Measurements from ENCODE around the gene GRIK1.

The GRIK1 gene

GRCh38 chr21:29655577-29655976 is 284.2 kb downstream of the GRIK1 start:
- H3K36me3 ChIP-seq (replicated peaks in 1 of 2; ENCODE audit: control insufficient read depth in 2 of 2, insufficient read depth in 2 of 2, low read length in 2 of 2), result no peaks in the 10 kb centered on the region
- H2BK5ac ChIP-seq (ENCODE audit: low read length), result no peak overlapping the region
- H3K9ac ChIP-seq (ENCODE audit: low read depth, low read length, poor library complexity), result no peak overlapping the region
- no peak overlapping the region for H3K4ac ChIP-seq (ENCODE audit: low read length)
- H3K14ac ChIP-seq (ENCODE audit: low read length), result no peak overlapping the region
- no peak for DNase-seq (ENCODE audit: low spot score)
- H3K18ac ChIP-seq (ENCODE audit: low read length), result no peak overlapping the region
- no peak overlapping the region for H4K8ac ChIP-seq (ENCODE audit: low read depth, low read length)
- no peak overlapping the region for H2AK5ac ChIP-seq (ENCODE audit: low read depth, low read length)
- H2BK15ac ChIP-seq (ENCODE audit: low read length), result no peak overlapping the region
- no peaks in the 10 kb centered on the region for H3K79me1 ChIP-seq (ENCODE audit: low read depth, low read length)
- no peak overlapping the region for H4K91ac ChIP-seq (ENCODE audit: low read depth, low read length, poor library complexity)
- no peak overlapping the region for H3K4me3 ChIP-seq (ENCODE audit: low read length in 2 of 2)
- H2AFZ ChIP-seq (ENCODE audit: low read length), result no peak overlapping the region
- no peak overlapping the region for H2BK12ac ChIP-seq (ENCODE audit: low read length)
- H3K9me3 ChIP-seq (replicated peaks in 1 of 2; ENCODE audit: control insufficient read depth in 2 of 2, insufficient read depth in 1 of 2, low read depth in 1 of 2, low read length in 2 of 2), result no peaks in the 10 kb centered on the region
- H3K27me3 ChIP-seq (ENCODE audit: control insufficient read depth in 3 of 3, insufficient read depth in 3 of 3, low read depth in 1 of 3, low read length in 3 of 3), result no peaks in the 10 kb centered on the region
- H3K4me2 ChIP-seq (ENCODE audit: insufficient read depth, low read length, poor library complexity, severe bottlenecking), result no peak overlapping the region
- H2BK120ac ChIP-seq (ENCODE audit: low read depth, low read length), result no peak overlapping the region
- peaks cover 0 to 5% of the 10 kb centered on the region in 2 donors for H3K4me1 ChIP-seq (ENCODE audit: control insufficient read depth in 2 of 2, insufficient read depth in 1 of 2, low read depth in 1 of 2, low read length in 2 of 2)
- H3K27ac ChIP-seq (replicated peaks; ENCODE audit: low read length), result no peak overlapping the region
- H3K23ac ChIP-seq (ENCODE audit: low read depth, low read length, poor library complexity), result no peak overlapping the region
- WGBS, 2 donors (ENCODE audit: extremely low coverage in 2 of 2, insufficient read length in 2 of 2, insufficient replicate concordance in 1 of 2), result no CpG with 5 or more reads among the region's 6 CpGs

DNA sequence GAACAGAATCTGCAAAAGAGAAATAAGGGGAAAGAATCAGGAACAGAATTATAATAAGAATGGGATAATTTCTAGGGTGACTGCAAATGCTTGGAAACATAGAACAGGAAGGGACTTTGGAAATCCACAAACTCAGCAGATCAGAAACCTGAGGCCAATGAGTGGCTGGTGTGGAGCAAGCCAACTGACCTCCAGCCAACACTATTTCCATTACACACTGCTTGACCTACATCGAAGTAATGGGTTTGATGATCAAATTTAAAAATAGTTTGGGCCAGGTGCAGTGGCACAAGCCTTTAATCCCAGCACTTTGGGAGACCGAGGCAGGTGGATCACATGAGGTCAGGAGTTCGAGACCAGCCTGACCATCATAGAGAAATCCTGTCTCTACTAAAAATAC is 284.9 kb downstream of the GRIK1 start:
- Histone ChIP-seq H3K23ac (ENCODE audit: low read depth, low read length, poor library complexity) (no peak overlapping the region), H3K79me1 (ENCODE audit: low read depth, low read length) (no peaks in the 10 kb centered on the region), H3K9me3 (replicated peaks in 1 of 2; ENCODE audit: control insufficient read depth in 2 of 2, insufficient read depth in 1 of 2, low read depth in 1 of 2, low read length in 2 of 2) (no peaks in the 10 kb centered on the region), H2BK120ac (ENCODE audit: low read depth, low read length) (no peak overlapping the region), H2AK5ac (ENCODE audit: low read depth, low read length) (no peak overlapping the region), H3K27ac (replicated peaks; ENCODE audit: low read length) (no peak overlapping the region), H4K91ac (ENCODE audit: low read depth, low read length, poor library complexity) (no peak overlapping the region), H3K4me1 (ENCODE audit: control insufficient read depth in 2 of 2, insufficient read depth in 1 of 2, low read depth in 1 of 2, low read length in 2 of 2) (peaks cover 0 to 5% of the 10 kb centered on the region in 2 donors), H3K9ac (ENCODE audit: low read depth, low read length, poor library complexity) (no peak overlapping the region), H3K36me3 (replicated peaks in 1 of 2; ENCODE audit: control insufficient read depth in 2 of 2, insufficient read depth in 2 of 2, low read length in 2 of 2) (no peaks in the 10 kb centered on the region), H3K4me2 (ENCODE audit: insufficient read depth, low read length, poor library complexity, severe bottlenecking) (no peak overlapping the region), H2BK12ac (ENCODE audit: low read length) (no peak overlapping the region), H3K18ac (ENCODE audit: low read length) (no peak overlapping the region), H3K4me3 (ENCODE audit: low read length in 2 of 2) (no peak overlapping the region), H2BK15ac (ENCODE audit: low read length) (no peak overlapping the region), H3K4ac (ENCODE audit: low read length) (no peak overlapping the region), H3K27me3 (ENCODE audit: control insufficient read depth in 3 of 3, insufficient read depth in 3 of 3, low read depth in 1 of 3, low read length in 3 of 3) (no peaks in the 10 kb centered on the region), H2AFZ (ENCODE audit: low read length) (no peak overlapping the region), H4K8ac (ENCODE audit: low read depth, low read length) (no peak overlapping the region), H3K14ac (ENCODE audit: low read length) (no peak overlapping the region), H2BK5ac (ENCODE audit: low read length) (no peak overlapping the region)
- DNase-seq (ENCODE audit: low spot score), result no peak
- WGBS, 2 donors (ENCODE audit: extremely low coverage in 2 of 2, insufficient read length in 2 of 2, insufficient replicate concordance in 1 of 2), result no CpG with 5 or more reads among the region's 3 CpGs

- H4K8ac ChIP-seq (ENCODE audit: low read depth, low read length), result no peak overlapping the region
- no peak overlapping the region for H2BK5ac ChIP-seq (ENCODE audit: low read length)
- H2BK12ac ChIP-seq (ENCODE audit: low read length), result no peak overlapping the region
- H2AK5ac ChIP-seq (ENCODE audit: low read depth, low read length), result no peak overlapping the region
- H3K79me1 ChIP-seq (ENCODE audit: low read depth, low read length), result no peaks in the 10 kb centered on the region
- H3K4ac ChIP-seq (ENCODE audit: low read length), result no peak overlapping the region
- H3K4me3 ChIP-seq (ENCODE audit: low read length in 2 of 2), result no peak overlapping the region
- no peak overlapping the region for H3K18ac ChIP-seq (ENCODE audit: low read length)
- H3K4me2 ChIP-seq (ENCODE audit: insufficient read depth, low read length, poor library complexity, severe bottlenecking), result no peak overlapping the region
- H3K4me1 ChIP-seq (ENCODE audit: control insufficient read depth in 2 of 2, insufficient read depth in 1 of 2, low read depth in 1 of 2, low read length in 2 of 2), result peaks cover 0 to 5% of the 10 kb centered on the region in 2 donors
- H2AFZ ChIP-seq (ENCODE audit: low read length), result no peak overlapping the region
- no peaks in the 10 kb centered on the region for H3K36me3 ChIP-seq (replicated peaks in 1 of 2; ENCODE audit: control insufficient read depth in 2 of 2, insufficient read depth in 2 of 2, low read length in 2 of 2)
- no peak overlapping the region for H3K14ac ChIP-seq (ENCODE audit: low read length)
- no peak overlapping the region for H2BK120ac ChIP-seq (ENCODE audit: low read depth, low read length)
- no peaks in the 10 kb centered on the region for H3K9me3 ChIP-seq (replicated peaks in 1 of 2; ENCODE audit: control insufficient read depth in 2 of 2, insufficient read depth in 1 of 2, low read depth in 1 of 2, low read length in 2 of 2)
- no peak overlapping the region for H3K27ac ChIP-seq (replicated peaks; ENCODE audit: low read length)
- no peak for DNase-seq (ENCODE audit: low spot score)
- no peak overlapping the region for H3K9ac ChIP-seq (ENCODE audit: low read depth, low read length, poor library complexity)
- no peak overlapping the region for H4K91ac ChIP-seq (ENCODE audit: low read depth, low read length, poor library complexity)
- H2BK15ac ChIP-seq (ENCODE audit: low read length), result no peak overlapping the region
- H3K23ac ChIP-seq (ENCODE audit: low read depth, low read length, poor library complexity), result no peak overlapping the region
- H3K27me3 ChIP-seq (ENCODE audit: control insufficient read depth in 3 of 3, insufficient read depth in 3 of 3, low read depth in 1 of 3, low read length in 3 of 3), result no peaks in the 10 kb centered on the region
These were observed 285.6 kb downstream of the GRIK1 start for GRCh38 chr21:29654203-29654602.

DNA sequence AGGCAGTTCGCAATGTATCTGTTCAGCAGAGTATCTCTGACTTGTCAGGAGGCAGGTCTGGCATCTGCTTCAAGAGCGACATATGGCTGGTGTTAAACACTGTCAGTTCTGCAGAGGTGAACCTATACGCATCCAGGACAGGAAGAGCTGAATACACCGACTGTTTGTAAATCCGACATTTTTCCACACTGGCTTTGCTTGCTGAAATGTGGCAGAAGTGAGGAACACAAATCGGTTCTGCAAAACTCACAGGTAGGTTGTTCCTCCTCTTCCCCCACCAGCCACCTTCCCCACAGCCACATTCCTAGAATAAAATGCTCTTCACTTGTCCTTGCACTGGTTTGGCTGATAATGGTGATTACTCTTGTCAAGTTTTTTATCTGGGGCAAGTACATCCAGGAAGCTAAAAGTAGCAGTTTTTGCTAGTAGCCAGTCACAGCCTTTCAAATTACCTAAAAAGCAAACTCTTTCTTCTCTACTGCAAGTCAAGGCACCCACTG is 289.2 kb downstream of the GRIK1 start:
- Histone ChIP-seq H3K27ac (replicated peaks; ENCODE audit: low read length) (no peak overlapping the region), H2AFZ (ENCODE audit: low read length) (no peak overlapping the region), H2BK120ac (ENCODE audit: low read depth, low read length) (no peak overlapping the region), H3K4me3 (ENCODE audit: low read length in 2 of 2) (no peak overlapping the region), H3K23ac (ENCODE audit: low read depth, low read length, poor library complexity) (no peak overlapping the region), H3K36me3 (replicated peaks in 1 of 2; ENCODE audit: control insufficient read depth in 2 of 2, insufficient read depth in 2 of 2, low read length in 2 of 2) (no peaks in the 10 kb centered on the region), H4K8ac (ENCODE audit: low read depth, low read length) (no peak overlapping the region), H2BK15ac (ENCODE audit: low read length) (no peak overlapping the region), H3K79me1 (ENCODE audit: low read depth, low read length) (no peaks in the 10 kb centered on the region), H2AK5ac (ENCODE audit: low read depth, low read length) (no peak overlapping the region), H3K18ac (ENCODE audit: low read length) (no peak overlapping the region), H4K91ac (ENCODE audit: low read depth, low read length, poor library complexity) (no peak overlapping the region), H3K14ac (ENCODE audit: low read length) (no peak overlapping the region), H2BK12ac (ENCODE audit: low read length) (no peak overlapping the region), H3K27me3 (ENCODE audit: control insufficient read depth in 3 of 3, insufficient read depth in 3 of 3, low read depth in 1 of 3, low read length in 3 of 3) (no peaks in the 10 kb centered on the region), H3K4me2 (ENCODE audit: insufficient read depth, low read length, poor library complexity, severe bottlenecking) (no peak overlapping the region), H3K4me1 (ENCODE audit: control insufficient read depth in 2 of 2, insufficient read depth in 1 of 2, low read depth in 1 of 2, low read length in 2 of 2) (no peaks in the 10 kb centered on the region), H3K4ac (ENCODE audit: low read length) (no peak overlapping the region), H3K9ac (ENCODE audit: low read depth, low read length, poor library complexity) (no peak overlapping the region), H2BK5ac (ENCODE audit: low read length) (no peak overlapping the region), H3K9me3 (replicated peaks in 1 of 2; ENCODE audit: control insufficient read depth in 2 of 2, insufficient read depth in 1 of 2, low read depth in 1 of 2, low read length in 2 of 2) (no peaks in the 10 kb centered on the region)
- no CpG with 5 or more reads among the region's 6 CpGs for WGBS, 2 donors (ENCODE audit: extremely low coverage in 2 of 2, insufficient read length in 2 of 2, insufficient replicate concordance in 1 of 2)
- DNase-seq (ENCODE audit: low spot score), result no peak

Measured in neuronal stem cell (in vitro differentiated cells).